Neural progenitor cell (in vitro differentiated cells): ENCODE results near the gene ACTR3. TPM values are rescaled to one million over a fixed set of nuclear protein-coding genes. Genes with fewer than 3 reads are reported as not detected.

Experiments
- DNase-seq: peaks from one replicate; pipeline ENCODE4 v3.0.0-alpha.2; 2016; ENCODE audit warnings: low spot score
- H2AFZ ChIP-seq: fragments of 200-600 bp; sonication (generic); replicated peaks from 2 replicates; pipeline ENCODE4 v1.6.1; 2016; ENCODE audit warnings: antibody characterized with exemption
- H3F3A ChIP-seq: fragments of 200-600 bp; sonication (generic); 2 replicates; pipeline ENCODE4 v1.6.1; 2016; ENCODE audit warnings: antibody characterized with exemption, low read depth
- H3K27ac ChIP-seq: fragments of 200-600 bp; sonication (generic); 2 replicates; pipeline ENCODE4 v1.5.1; 2016; ENCODE audit warnings: mild to moderate bottlenecking
- H3K27me3 ChIP-seq: fragments of 200-600 bp; sonication (generic); 2 replicates; pipeline ENCODE4 v1.6.1; 2016; ENCODE audit warnings: mild to moderate bottlenecking, moderate library complexity
- H3K36me3 ChIP-seq: fragments of 200-600 bp; sonication (generic); 2 replicates; pipeline ENCODE4 v1.5.1; 2016
- H3K4me1 ChIP-seq: fragments of 200-600 bp; sonication (generic); 2 replicates; pipeline ENCODE4 v1.6.1; 2016; ENCODE audit warnings: mixed run types
- H3K4me2 ChIP-seq: fragments of 200-600 bp; sonication (generic); 2 replicates; pipeline ENCODE4 v1.6.1; 2016
- H3K4me3 ChIP-seq: fragments of 200-600 bp; sonication (generic); 2 replicates; pipeline ENCODE4 v1.5.1; 2016
- H3K79me2 ChIP-seq: fragments of 200-600 bp; sonication (generic); 2 replicates; pipeline ENCODE4 v1.6.1; 2016; ENCODE audit warnings: low read depth
- H3K9ac ChIP-seq: fragments of 200-600 bp; sonication (generic); 2 replicates; pipeline ENCODE4 v1.6.1; 2016
- H3K9me3 ChIP-seq: fragments of 200-600 bp; sonication (generic); 2 replicates; pipeline ENCODE4 v1.5.1; 2016; ENCODE audit warnings: low read depth
- H4K20me1 ChIP-seq: fragments of 200-600 bp; sonication (generic); 2 replicates; pipeline ENCODE4 v1.6.1; 2016; ENCODE audit warnings: low read depth
- H3K27ac Mint-ChIP-seq: 3 replicates; pipeline ENCODE4 v1.8.0; 2021; ENCODE audit warnings: mixed read lengths
- H3K27me3 Mint-ChIP-seq: 2 replicates; pipeline ENCODE4 v1.8.0; 2022; ENCODE audit warnings: low read depth, mild to moderate bottlenecking, inconsistent platforms, moderate library complexity, mixed read lengths; ENCODE audit not compliant: insufficient read depth
- H3K36me3 Mint-ChIP-seq: 3 replicates; pipeline ENCODE4 v1.8.0; 2021; ENCODE audit warnings: mixed read lengths
- H3K4me1 Mint-ChIP-seq: 3 replicates; pipeline ENCODE4 v1.8.0; 2021; ENCODE audit warnings: mixed read lengths
- H3K4me3 Mint-ChIP-seq: 3 replicates; pipeline ENCODE4 v1.8.0; 2021; ENCODE audit warnings: mild to moderate bottlenecking, moderate library complexity, mixed read lengths
- H3K9me3 Mint-ChIP-seq: 3 replicates; pipeline ENCODE4 v1.8.0; 2020; ENCODE audit warnings: mixed read lengths
- CTCF ChIP-seq: fragments of 200-600 bp; sonication (generic); IDR thresholded peaks from 2 replicates; pipeline ENCODE4 v1.5.1; 2017; ENCODE audit warnings: antibody characterized with exemption, mild to moderate bottlenecking
- EZH2 ChIP-seq: fragments of 200-600 bp; sonication (generic); IDR thresholded peaks from 2 replicates; pipeline ENCODE4 v1.6.1; 2017; ENCODE audit warnings: antibody characterized with exemption, mild to moderate bottlenecking, moderate library complexity
- EZH2phosphoT487 ChIP-seq: fragments of 200-600 bp; sonication (generic); IDR thresholded peaks from 2 replicates; pipeline ENCODE4 v1.6.1; 2017; ENCODE audit warnings: antibody characterized with exemption
- total RNA-seq: library from RNA; depleted of rRNA; stranded (reverse); fragments of >200 nt; gene quantifications from 2 replicates; pipeline ENCODE4 v1.2.3, GENCODE V29; 2015; ENCODE audit warnings: low replicate concordance

ACTR3 gene
- total RNA-seq, 1 donor from 2014 or later, result 175 TPM

DNA sequence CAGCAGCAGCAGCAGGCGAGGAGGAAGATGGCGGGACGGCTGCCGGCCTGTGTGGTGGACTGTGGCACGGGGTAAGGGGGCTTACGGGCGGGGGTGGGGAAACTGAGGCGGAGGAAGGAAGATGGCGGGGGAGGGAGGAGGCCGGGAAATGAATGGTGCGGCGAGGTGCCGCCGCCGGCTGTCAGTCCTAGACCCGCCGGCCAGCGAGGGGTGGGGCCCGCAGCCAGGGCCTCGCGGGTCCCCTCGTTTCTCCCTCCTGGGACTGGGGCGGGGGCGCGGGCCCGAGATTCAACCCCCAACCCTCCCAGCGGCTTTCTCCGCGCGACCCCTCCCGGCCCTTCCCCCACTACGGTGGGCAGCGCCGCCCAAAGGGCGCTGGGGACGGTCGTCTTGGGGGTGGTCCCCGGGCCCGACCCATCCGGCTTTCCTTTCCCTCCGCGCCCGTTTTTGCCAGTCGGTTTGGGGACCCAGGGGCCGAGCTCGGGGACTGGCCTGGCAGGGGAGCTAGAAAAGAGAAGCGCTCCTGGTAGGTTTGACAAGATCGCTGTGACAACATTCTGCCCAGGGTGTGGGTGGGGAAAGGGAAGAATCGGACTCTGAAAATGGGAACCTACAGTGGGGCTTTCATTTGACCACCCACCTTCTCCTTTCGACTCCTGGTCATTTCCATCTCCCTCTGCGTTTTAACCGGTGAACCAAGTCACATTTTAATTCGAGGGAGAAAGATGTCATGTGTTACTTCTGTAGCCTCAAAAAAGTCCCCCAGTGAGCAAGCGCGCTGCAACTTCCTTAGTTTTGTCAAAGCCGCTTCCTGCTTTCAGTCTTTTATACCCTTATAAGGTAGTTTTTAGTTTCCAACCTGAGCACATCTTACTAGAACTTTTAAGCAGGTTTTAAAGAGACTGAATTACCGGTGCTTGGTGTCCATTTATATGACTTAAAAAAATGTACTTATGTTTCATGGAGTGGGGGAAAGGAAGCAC is 655 bp downstream of the ACTR3 start:
- Histone ChIP-seq H3K79me2 (peaks cover 75% of the 10 kb centered on the region), H2AFZ (no peak overlapping the region), H3K4me1 (peaks cover 19% of the 10 kb centered on the region), H3K36me3 (no peaks in the 10 kb centered on the region), H3K27ac (peak overlapping the region; percentile 91), H3K9me3 (no peaks in the 10 kb centered on the region), H3F3A (peaks cover 25% of the 10 kb centered on the region), H3K9ac (peak overlapping the region; percentile 73), H4K20me1 (peaks cover 34% of the 10 kb centered on the region), H3K4me2 (peak overlapping the region; percentile 87), H3K4me3 (peak overlapping the region; percentile 75), H3K27me3 (no peaks in the 10 kb centered on the region)
- no peak for TF ChIP-seq EZH2phosphoT487
- TF ChIP-seq CTCF, result peak; percentile 24
- H3K27ac Mint-ChIP-seq, result peak overlapping the region; percentile 99
- no peaks in the 10 kb centered on the region for H3K27me3 Mint-ChIP-seq
- peaks cover 71% of the 10 kb centered on the region for H3K4me1 Mint-ChIP-seq
- peak overlapping the region; percentile 99 for H3K4me3 Mint-ChIP-seq
- H3K9me3 Mint-ChIP-seq, result no peaks in the 10 kb centered on the region
- peak; percentile 80 for DNase-seq
- H3K36me3 Mint-ChIP-seq, result peaks cover 11% of the 10 kb centered on the region

DNA sequence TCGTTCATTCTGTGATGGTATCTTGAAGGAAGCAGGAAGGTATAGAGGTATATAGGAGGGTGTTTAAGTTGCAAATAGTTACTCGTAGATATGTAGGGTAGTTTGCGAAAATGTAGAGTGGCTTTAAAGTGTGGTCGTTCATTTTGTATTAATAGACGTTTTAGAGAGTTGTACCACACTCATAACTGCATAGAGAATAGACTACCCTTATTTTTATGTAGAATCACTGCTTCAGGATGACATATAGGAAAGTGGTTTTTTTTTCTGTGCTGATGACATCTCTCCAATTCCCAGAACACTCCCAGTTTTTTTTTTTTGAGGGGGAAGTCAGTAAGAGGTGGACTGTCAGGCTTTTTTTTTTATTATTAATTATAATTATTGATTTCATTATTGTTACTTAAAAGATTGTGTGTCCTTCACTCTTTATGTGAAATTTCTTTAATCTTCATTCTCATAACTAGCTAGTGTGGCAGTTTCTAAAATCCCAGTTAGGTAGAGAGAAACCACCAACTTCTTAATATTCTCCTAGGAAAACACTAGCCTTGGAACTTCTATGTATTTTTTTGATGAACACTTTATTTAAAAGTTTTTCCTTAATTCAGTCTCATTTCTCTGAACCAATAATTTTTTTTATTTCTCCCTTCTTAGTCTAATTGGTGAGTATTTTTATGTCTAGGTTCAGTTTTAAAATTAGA is 1.5 kb downstream of the ACTR3 start:
- Mint-ChIP-seq H3K9me3 (no peaks in the 10 kb centered on the region), H3K36me3 (peaks cover 11% of the 10 kb centered on the region), H3K27me3 (no peaks in the 10 kb centered on the region), H3K4me1 (peaks cover 75% of the 10 kb centered on the region), H3K4me3 (peak overlapping the region; percentile 99), H3K27ac (peak overlapping the region; percentile 99)
- Histone ChIP-seq H3K4me3 (peak overlapping the region; percentile 75), H3K9me3 (no peaks in the 10 kb centered on the region), H3K4me1 (peaks cover 19% of the 10 kb centered on the region), H3F3A (peaks cover 25% of the 10 kb centered on the region), H4K20me1 (peaks cover 42% of the 10 kb centered on the region), H3K9ac (peak overlapping the region; percentile 73), H3K4me2 (peak overlapping the region; percentile 87), H3K79me2 (peaks cover 84% of the 10 kb centered on the region), H3K27ac (peak overlapping the region; percentile 91), H3K36me3 (no peaks in the 10 kb centered on the region), H2AFZ (no peak overlapping the region), H3K27me3 (no peaks in the 10 kb centered on the region)
- no peak for TF ChIP-seq EZH2phosphoT487
- TF ChIP-seq CTCF, result no peak
- no peak for TF ChIP-seq EZH2
- DNase-seq, result no peak

- Mint-ChIP-seq H3K4me1 (peaks cover 67% of the 10 kb centered on the region), H3K36me3 (peaks cover 7% of the 10 kb centered on the region), H3K9me3 (no peaks in the 10 kb centered on the region), H3K4me3 (peak overlapping the region; percentile 99), H3K27me3 (no peaks in the 10 kb centered on the region), H3K27ac (no peak overlapping the region)
- Histone ChIP-seq H3K27ac (no peak overlapping the region), H4K20me1 (peaks cover 50% of the 10 kb centered on the region), H3K27me3 (no peaks in the 10 kb centered on the region), H3K79me2 (peaks cover 85% of the 10 kb centered on the region), H3K4me1 (peaks cover 19% of the 10 kb centered on the region), H3K9ac (no peak overlapping the region), H2AFZ (no peak overlapping the region), H3F3A (peaks cover 25% of the 10 kb centered on the region), H3K4me3 (peak overlapping the region; percentile 75), H3K36me3 (no peaks in the 10 kb centered on the region), H3K9me3 (no peaks in the 10 kb centered on the region), H3K4me2 (peak overlapping the region; percentile 87)
- TF ChIP-seq CTCF, result no peak
- no peak for TF ChIP-seq EZH2
- no peak for TF ChIP-seq EZH2phosphoT487
- no peak for DNase-seq
These were observed 2.3 kb downstream of the ACTR3 start for GRCh38 chr2:113892004-113892710.
